Peyer's patch (tissue), 4 donors: ENCODE measurements around the gene CADPS.

Experiments used
- POLR2A ChIP-seq, 2 donors: fragments of 450-650 bp; IDR thresholded peaks; one replicate each; pipeline ENCODE4 v1.5.1; 2017; ENCODE audit warnings: antibody characterized with exemption in 2 of 2, mild to moderate bottlenecking in 2 of 2, moderate library complexity in 2 of 2
- TF ChIP-seq, protein P1 (sequence below), 6 experiments: fragments of 450-650 bp in 4 of 6; fragments of 200-600 bp in 2 of 6; sonication (generic) in 1 of 6; IDR thresholded peaks; one replicate each; pipeline ENCODE4 v1.5.1; 2017 to 2019; ENCODE audit warnings: antibody characterized with exemption in 6 of 6, mild to moderate bottlenecking in 3 of 6, moderate library complexity in 1 of 6

- TF ChIP-seq, protein P1, sequence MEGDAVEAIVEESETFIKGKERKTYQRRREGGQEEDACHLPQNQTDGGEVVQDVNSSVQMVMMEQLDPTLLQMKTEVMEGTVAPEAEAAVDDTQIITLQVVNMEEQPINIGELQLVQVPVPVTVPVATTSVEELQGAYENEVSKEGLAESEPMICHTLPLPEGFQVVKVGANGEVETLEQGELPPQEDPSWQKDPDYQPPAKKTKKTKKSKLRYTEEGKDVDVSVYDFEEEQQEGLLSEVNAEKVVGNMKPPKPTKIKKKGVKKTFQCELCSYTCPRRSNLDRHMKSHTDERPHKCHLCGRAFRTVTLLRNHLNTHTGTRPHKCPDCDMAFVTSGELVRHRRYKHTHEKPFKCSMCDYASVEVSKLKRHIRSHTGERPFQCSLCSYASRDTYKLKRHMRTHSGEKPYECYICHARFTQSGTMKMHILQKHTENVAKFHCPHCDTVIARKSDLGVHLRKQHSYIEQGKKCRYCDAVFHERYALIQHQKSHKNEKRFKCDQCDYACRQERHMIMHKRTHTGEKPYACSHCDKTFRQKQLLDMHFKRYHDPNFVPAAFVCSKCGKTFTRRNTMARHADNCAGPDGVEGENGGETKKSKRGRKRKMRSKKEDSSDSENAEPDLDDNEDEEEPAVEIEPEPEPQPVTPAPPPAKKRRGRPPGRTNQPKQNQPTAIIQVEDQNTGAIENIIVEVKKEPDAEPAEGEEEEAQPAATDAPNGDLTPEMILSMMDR (IDR thresholded peaks at IDR 0.05) = no peak
- no peak for TF ChIP-seq POLR2A (IDR thresholded peaks at IDR 0.05)
Measured at GRCh38 chr3:62479326-62479725, 395.9 kb downstream of the CADPS start.
